ENCODE data around the gene C3orf62.
"Not testable (repeated sequence)": the region's sequence is repeated elsewhere in the genome, so short reads cannot be mapped to it uniquely, and the experiment has no call there.

GRCh38 chr3:49228817-49229216 lies 48.2 kb downstream of the C3orf62 start:
- TF ChIP-seq CTCF (conservative IDR thresholded peaks at IDR 0.05); EZH2 (IDR thresholded peaks at IDR 0.05; ENCODE audit: low read depth): not testable (repeated sequence)

Data from PC-9 (cell line).